ENCODE data around the gene KIF16B. TPM values are rescaled to one million over a fixed set of nuclear protein-coding genes. Genes with fewer than 3 reads are reported as not detected.

KIF16B gene
- total RNA-seq, 4 donors from 2014 or later, result 70.5 to 169 (median 80.2) TPM

DNA sequence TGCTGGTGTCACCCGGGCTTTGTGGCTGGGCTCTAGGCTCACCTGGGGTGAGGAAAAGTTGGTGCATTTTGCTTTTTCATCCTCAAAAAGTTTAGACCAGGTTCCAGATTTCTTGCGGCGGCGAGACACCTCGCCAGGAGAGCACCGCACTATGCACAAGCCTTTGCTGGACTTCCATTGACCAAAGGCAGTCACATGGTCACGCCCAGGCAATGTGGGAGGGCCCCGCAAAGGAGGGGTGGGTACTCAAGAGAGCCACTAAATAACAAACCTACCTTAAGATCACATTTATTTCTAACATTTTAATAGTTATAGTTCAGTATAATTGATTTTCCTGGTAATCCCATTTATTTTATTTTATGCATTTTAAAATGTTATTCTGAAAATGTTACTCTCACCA is 3.0 kb upstream of the KIF16B start:
- H3K4me1 ChIP-seq, result peaks cover 0 to 41% (median 1%) of the 10 kb centered on the region in 4 donors
- DNase-seq, result no peak
- TF ChIP-seq POLR2A (IDR thresholded peaks at IDR 0.05) (no peak), CTCF (IDR thresholded peaks at IDR 0.05) (no peak)

DNA sequence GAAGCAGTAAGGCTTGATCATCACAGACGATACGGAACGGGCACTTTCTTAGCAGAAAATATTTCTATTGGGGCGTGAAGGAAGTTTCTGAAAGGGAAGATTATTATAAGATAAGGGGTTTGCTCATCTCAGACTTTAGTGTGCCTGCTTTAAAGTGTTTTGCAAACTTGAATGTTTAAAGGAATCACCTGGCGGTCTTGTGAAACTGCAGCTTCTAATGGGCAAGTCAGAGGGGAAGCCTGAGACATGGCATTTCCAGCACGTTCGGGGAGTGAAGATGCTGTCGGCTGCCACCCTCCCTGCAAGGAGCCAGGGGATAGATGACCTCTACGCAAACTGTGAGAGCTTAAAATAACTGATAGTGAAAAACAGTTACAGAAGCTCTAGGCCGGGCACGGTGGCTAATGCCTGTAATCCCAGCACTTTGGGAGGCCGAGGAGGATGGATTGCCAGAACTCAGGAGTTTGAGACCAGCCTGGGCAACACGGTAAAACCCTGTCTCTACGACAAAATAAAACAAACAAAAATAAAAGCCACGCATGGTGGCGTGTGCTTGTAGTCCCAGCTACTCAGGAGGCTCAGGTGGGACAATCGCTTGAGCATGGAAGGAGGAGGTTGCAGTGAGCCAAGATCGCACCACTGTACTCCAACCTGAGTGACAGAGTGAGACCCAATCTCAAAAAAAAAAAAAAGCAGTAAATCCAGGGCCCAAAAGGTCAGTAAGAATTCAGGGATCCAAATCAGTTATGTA is 2.3 kb upstream of the KIF16B start:
- H3K9me3 ChIP-seq, result no peaks in the 10 kb centered on the region
- peak overlapping the region; percentile 27 to 79 (median 62) for H3K27ac ChIP-seq
- H3K4me1 ChIP-seq, result peaks cover 0 to 48% (median 1%) of the 10 kb centered on the region in 4 donors
- TF ChIP-seq POLR2A (IDR thresholded peaks at IDR 0.05), result no peak
- no peak for TF ChIP-seq CTCF (IDR thresholded peaks at IDR 0.05)
- no peak for DNase-seq
- no peaks in the 10 kb centered on the region for H3K36me3 ChIP-seq
- H3K4me3 ChIP-seq, result peak overlapping the region; percentile 45 to 61 (median 50)
- H3K27me3 ChIP-seq, result no peaks in the 10 kb centered on the region

More for the DNA sequence above, 3.0 kb upstream of the KIF16B start:
- Histone ChIP-seq H3K27ac (no peak overlapping the region), H3K36me3 (no peaks in the 10 kb centered on the region), H3K9me3 (no peaks in the 10 kb centered on the region), H3K27me3 (no peaks in the 10 kb centered on the region), H3K4me3 (no peak overlapping the region)

DNA sequence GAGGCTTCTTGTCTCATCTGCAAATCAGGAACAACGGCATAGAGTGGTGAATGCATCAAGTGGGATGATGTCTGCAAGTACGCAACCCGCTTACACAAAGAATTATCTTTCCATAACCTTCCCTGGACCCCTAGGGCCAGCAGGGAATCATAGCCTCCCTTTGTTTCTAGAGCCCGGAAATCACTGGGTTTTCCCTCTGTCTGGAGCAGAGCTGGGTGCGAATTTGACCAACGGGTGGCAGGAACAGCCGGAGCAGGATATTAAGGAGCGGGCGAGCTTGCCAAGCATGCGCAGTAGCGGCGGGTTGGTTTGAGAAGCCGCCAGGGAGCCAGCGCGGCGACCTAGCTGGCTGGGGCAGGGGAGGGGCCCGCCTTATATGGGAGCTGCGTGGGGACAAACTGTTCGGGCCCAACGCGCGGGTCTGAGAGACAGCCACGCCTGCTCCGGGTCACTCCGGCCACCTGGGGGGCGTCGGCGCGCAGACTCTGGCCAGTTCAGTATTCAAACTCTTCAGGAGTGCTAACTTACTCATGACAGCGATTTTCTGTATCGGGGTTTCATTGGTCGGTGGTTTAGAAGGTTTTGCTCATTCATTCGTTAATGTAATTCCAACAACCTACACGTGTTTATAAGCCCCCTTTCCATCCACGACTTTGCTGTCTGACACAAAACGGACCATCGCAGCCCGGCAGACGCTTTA is 1.6 kb upstream of the KIF16B start:
- TF ChIP-seq CTCF (IDR thresholded peaks at IDR 0.05), result peak in 3 of 6 experiments; percentile 5 to 8 (median 7)
- peak; percentile 13 to 55 for TF ChIP-seq POLR2A (IDR thresholded peaks at IDR 0.05)
- H3K36me3 ChIP-seq, result no peaks in the 10 kb centered on the region
- H3K9me3 ChIP-seq, result no peaks in the 10 kb centered on the region
- H3K4me3 ChIP-seq, result peak overlapping the region; percentile 45 to 61 (median 50)
- H3K27ac ChIP-seq, result peak overlapping the region; percentile 27 to 79 (median 62)
- DNase-seq, result peak; percentile 73 to 94 (median 93)
- H3K27me3 ChIP-seq, result no peaks in the 10 kb centered on the region
- H3K4me1 ChIP-seq, result peaks cover 0 to 54% (median 1%) of the 10 kb centered on the region in 4 donors

GRCh38 chr20:16571333-16571732 is 1.9 kb downstream of the KIF16B start:
- TF ChIP-seq CTCF (IDR thresholded peaks at IDR 0.05) (no peak), POLR2A (IDR thresholded peaks at IDR 0.05) (no peak)
- peak overlapping the region in 1 of 4 donors; percentile 51 for H3K27ac ChIP-seq
- no peak for DNase-seq
- H3K4me3 ChIP-seq, result peak overlapping the region in 2 of 4 donors; percentile 70 to 87
- no peaks in the 10 kb centered on the region for H3K9me3 ChIP-seq
- H3K27me3 ChIP-seq, result no peaks in the 10 kb centered on the region
- H3K4me1 ChIP-seq, result peaks cover 0 to 48% (median 1%) of the 10 kb centered on the region in 4 donors
- H3K36me3 ChIP-seq, result no peaks in the 10 kb centered on the region

DNA sequence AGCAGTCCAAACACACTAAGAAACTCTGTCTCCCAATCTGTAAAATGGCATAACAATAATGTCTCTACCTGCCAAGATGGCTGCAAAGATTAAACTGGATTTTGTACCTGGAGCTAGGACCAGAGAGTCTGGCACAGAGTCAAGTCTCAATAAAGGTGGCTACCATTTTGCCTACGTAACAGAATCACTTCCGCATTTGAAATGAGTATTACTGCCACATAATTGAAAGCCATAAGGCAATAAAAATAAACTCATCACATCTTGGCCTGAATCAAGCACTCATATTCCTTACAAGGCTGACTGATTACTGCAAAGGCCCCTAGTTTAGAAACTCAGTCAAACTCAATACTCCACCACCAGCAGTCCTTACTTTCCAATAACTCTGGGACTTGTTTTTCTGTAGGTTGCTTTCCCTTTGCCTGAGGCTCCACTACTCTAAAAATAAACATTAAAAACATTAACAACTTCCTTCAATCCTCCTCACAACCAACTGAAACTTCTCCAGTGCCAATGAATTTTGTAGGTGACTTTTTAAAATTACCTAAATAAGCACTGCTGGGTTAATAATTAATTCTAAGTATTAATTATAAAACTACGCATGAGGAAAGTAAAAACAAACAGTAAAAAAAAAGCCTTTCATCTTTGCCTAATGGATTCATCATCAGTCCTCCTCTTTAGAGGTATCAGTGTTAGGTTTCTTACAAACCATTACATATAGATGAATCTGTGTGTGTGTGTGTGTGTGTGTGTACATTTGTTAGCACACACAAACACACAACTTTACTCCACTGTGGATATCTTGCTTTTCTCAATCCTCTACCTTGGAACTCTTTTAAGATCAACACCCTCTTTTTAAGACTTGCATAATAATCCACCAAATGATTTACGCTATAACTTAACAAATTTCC is 3.7 kb downstream of the KIF16B start:
- no peak for TF ChIP-seq CTCF (IDR thresholded peaks at IDR 0.05)
- peak in 1 of 2 donors; percentile 49 for TF ChIP-seq POLR2A (IDR thresholded peaks at IDR 0.05)
- H3K27me3 ChIP-seq, result no peaks in the 10 kb centered on the region
- no peaks in the 10 kb centered on the region for H3K36me3 ChIP-seq
- peaks cover 0 to 36% (median 0%) of the 10 kb centered on the region in 4 donors for H3K4me1 ChIP-seq
- H3K4me3 ChIP-seq, result no peak overlapping the region
- no peaks in the 10 kb centered on the region for H3K9me3 ChIP-seq
- no peak for DNase-seq
- H3K27ac ChIP-seq, result peak overlapping the region in 3 of 4 donors; percentile 18 to 72 (median 71)
